ENCODE measurements around the gene IGFBP7.

Gene IGFBP7, protein sequence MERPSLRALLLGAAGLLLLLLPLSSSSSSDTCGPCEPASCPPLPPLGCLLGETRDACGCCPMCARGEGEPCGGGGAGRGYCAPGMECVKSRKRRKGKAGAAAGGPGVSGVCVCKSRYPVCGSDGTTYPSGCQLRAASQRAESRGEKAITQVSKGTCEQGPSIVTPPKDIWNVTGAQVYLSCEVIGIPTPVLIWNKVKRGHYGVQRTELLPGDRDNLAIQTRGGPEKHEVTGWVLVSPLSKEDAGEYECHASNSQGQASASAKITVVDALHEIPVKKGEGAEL

DNA sequence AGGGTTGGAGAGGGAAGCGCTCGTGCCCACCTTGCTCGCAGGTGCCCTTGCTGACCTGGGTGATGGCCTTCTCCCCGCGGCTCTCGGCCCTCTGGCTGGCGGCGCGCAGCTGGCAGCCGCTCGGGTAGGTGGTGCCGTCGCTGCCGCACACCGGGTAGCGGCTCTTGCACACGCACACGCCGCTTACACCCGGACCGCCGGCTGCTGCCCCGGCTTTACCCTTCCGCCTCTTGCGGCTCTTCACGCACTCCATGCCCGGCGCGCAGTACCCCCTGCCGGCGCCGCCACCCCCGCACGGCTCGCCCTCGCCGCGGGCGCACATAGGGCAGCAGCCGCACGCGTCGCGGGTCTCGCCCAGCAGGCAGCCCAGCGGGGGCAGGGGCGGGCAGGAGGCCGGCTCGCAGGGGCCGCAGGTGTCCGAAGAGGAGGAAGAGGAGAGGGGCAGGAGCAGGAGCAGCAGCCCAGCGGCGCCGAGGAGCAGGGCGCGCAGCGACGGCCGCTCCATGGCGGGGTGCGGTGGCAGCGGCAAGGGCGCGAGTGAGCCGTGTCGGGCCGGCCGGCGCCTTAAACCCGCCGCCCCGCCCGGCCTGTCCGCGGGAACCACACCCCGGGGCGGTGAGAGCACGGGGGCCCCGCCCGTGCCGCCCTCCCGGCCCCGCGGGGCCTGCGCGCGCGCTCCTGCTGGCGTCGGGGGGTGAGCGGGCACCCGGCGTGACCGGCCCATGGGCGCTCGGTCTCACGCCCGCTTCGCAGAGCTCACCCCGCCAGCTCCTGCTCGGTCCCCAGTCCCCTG lies at the start of gene IGFBP7:
IGFBP7 (minus strand) TSS at position 539 of the 793 bp plus-strand sequence; CDS start at position 505, 34 bp downstream.
- peak in 2 of 3 experiments; percentile 63 to 64 for DNase-seq

DNA sequence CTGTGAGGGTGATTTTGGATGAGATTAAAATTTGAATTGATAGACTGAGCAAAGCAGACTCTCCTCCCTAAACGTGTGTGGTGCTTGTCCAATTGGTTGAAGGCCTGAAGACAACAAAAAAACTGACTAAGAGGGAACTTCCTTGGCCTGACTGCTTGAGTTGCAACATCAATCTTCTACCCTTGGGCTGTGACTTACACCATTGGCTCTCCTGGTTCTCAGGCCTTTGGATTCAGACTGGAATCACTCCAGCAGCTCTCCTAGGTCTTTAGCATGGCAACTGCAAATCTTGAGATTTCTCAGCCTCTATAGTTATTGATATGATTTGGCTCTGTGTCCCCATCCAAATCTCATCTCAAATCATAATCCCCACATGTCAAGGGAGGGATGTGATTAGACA lies 49.7 kb upstream of the IGFBP7 start:
- no peak for DNase-seq

DNA sequence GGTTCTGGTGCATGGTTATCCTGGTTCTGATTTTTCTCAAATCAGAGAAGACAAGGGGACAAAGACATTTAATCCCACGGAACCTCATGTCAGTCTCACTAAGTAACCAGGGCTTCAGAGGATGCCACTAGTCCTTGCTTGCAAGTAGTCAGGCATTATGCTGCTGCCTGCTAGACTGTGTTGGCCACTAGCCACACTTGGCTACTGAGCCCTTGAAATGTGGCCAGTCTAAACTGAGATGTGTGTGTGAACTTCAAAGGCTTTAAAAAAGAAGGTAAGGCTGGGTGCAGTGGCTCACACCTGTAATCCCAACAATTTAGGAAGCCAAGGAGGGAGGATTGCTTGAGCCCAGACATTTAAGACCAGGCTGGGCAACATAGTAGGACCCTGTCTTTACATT lies 48.6 kb upstream of the IGFBP7 start:
- no peak for DNase-seq

DNA sequence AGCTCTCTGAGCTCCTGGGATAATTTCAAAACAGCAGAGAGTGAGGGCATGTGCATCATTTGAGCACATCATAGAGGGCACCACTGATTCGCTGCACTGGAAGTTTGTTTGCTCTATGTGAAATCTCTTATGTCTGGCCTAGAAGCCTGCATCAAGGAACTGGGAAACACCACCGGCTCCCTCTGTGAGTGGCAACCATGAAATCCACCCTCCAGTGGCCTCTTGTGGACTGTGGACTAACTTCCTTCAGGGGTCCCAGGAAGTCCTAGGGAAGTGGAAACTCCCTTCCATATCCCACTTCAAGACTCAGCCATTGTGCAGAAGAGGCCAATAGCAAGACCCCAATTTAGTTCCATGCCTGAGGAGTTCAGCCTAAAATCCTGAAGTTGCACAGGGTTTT lies 48.0 kb upstream of the IGFBP7 start:
- no peak for DNase-seq

- no peak for DNase-seq
Observed at GRCh38 chr4:57157596-57158137, 47.5 kb upstream of the IGFBP7 start.

DNA sequence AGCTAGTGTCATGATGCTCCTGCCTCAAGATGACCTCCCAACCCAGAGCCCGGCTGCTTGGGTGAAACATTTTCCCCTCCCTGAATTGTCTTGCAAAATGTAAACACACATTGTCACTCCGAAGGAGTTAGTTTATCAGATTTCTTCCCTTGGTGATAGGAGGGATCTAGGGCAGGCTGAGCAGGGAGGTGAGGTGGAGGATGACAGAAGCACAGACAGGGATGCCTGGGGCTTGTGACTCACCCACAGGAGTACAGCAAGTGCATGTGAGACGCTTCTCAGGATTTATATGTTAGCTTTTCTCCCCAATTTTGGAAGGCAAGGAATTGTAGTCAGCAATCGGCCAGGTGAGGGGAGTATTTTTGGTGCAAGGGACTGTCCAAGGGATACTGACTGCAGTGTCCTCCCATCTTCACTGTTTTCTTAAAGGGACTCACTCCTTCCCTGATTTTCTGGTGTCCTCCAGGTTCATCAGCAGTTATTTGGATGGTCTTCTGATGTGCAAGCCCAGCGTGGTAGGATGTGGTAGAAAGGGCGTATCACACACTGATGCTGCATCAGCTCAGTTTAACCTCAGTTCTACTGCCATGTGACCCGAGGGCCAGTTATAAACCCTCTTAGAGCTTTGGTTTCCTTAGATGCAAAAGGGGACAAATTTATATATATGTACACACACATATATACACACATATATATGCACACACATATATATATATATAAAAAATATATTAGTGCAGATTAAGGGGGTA lies 46.2 kb upstream of the IGFBP7 start:
- DNase-seq = no peak

- no peak for DNase-seq
Observed at GRCh38 chr4:57154926-57155325, 44.7 kb upstream of the IGFBP7 start.

- DNase-seq = no peak
Observed at GRCh38 chr4:57154191-57154590, 44.0 kb upstream of the IGFBP7 start.

- no peak for DNase-seq
Observed at GRCh38 chr4:57153207-57153606, 43.0 kb upstream of the IGFBP7 start.

DNA sequence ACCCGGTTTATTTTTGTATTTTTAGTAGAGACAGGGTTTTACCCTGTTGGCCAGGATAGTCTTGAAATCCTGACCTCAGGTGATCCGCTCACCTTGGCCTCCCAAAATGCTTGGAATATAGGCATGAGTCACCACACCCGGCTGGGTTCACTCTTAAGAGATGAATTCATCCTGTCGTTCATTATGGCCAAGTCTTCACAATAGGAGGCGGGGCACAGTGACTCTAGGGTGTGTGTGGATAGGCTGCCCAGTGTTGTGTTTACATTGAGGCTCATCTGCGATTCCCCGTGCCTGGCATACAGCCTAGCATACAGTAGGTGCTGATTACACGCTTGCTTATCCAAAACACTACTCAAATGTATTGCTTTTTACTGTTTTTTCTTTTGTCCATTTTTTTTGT lies 41.3 kb upstream of the IGFBP7 start:
- no peak for DNase-seq

DNA sequence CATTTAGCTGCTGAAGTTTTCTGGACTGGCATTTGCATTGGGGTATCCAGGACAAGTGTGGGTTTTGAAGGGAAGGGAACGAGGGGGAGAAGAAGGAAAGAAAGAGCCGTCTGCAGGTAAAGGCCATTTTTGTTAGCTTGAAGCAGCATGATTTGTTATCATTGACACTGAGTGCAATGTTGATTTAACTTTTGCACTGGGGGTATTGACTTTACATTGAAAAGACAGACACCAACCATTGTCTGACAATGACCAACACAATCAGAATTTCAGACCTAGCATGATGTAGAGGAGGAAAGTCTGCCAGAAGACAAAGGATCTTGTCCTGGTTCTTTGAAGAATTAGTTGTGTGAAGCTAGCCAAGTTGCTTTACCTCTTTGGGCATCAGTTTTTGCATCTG lies 39.6 kb upstream of the IGFBP7 start:
- no peak for DNase-seq

DNA sequence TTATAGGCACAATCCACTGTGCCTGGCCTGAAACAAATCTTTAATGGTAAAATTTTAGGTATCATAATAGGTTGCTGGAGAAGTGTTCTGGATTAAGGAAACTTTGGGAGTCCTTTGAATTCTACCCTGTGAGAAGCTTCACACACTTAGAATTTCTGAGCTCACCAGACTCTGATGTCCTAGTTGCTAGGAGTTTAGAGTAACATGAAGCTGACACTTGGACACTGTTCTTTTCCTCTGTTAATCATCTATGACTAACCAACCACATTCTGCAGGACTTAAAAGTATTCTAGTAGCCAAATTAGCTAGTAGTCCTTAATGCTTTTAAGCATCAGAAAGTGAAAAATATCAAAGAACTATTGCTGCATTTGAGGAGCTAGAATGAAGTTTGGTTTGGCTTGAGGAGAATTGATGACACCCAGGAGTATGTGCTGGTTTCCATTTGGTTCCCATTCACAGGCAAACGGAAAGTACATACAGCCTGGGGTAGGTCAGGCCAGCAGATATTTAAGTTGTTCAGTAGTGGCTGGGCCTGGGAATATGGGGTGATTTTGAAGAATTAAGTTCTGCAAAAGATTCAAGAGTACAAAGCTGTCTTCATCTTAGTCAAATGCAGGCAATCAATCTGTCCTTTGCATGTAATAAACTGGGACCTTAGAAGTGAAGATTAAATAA lies 38.8 kb upstream of the IGFBP7 start:
- no peak for DNase-seq

DNA sequence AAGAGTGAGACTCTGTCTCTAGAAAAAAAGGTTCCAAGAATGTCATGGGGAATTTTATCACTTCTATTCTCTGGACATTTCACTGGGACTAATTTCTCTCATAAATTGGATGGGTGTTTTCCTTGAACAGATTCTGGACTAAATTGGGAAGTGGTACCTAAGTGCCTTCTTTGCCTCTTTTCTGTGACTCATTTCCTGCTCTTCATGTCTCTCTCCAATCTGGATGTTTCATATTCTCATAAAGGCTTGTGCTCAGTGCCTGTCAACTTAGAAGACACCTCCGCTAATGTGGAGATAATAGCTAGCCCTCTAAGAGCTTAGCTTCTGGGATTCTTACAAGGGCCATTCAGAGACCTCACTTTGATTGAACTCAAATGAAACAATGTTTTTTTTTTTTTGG lies 38.0 kb upstream of the IGFBP7 start:
- DNase-seq = no peak

DNA sequence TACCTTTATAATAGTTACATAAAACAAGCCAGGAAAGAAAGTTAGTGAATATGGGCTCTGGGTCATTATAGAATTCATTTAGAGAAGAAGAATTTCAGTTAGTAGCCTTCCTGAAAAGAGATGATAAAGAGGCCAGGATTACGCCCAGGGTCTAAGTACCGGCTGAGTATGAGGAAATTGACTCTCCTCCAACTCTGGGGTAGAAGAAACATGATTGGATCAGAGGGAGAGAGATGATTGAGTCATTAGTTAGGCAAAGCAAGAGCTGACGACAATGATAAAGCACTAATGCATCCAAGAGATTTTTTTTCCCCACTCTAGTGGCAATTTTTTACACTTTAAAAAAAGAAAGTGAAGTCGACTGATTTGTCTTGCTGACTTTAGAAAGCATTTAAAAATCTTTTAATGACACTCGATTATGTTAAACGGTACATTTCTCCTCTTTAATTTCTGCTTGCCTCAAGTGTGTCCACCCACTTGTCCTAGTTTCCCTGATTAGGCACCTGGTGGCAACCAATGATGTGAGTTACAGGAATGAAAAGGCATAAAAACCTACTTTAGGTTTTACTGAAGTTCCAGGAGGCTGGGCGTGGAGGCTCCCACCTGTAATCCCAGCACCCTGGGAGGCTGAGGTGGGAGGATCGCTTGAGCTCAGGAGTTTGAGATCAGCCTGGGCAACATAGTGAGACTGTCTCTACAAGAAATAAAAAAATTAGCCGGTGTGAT lies 37.3 kb upstream of the IGFBP7 start:
- DNase-seq = peak in 1 of 3 experiments; percentile 20

DNA sequence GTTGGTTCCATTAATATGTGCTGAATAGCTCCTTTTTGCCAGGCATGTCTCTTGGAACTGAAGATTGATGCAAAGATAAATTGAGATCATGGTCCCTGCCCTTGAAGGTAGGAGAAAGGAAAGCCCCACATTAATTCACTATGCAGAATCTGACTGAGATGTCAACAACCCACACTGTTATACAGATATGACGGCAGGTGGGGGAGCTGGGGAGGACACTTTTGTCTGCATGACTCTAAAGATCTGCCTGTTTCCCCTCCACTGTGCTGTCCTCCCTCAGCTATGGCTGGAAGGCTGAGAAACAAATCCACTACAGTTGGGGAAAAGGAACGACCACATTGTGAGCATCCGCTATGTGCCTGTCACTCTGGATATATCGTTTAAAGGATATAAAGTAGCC lies 36.3 kb upstream of the IGFBP7 start:
- DNase-seq = no peak

DNA sequence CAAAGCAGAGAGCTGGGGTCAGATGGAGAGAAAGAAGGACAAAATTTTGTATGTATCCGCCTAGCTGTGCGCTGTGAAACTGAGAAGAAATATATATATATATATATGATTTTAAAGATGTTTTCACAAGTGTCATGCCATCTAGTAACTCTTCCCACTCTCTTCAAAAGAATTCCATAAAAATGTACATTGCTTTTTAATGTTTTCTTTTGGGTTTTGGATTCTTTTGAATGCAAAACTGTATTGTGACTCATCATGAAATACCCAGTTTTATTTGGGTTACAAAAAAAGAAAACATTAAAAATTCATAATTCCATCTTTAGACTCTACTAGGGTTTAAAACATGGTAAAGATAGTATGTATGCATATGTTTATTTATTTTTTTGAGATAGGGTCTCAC lies 34.3 kb upstream of the IGFBP7 start:
- DNase-seq = no peak

- no peak for DNase-seq
Observed at GRCh38 chr4:57139783-57140182, 29.6 kb upstream of the IGFBP7 start.

- DNase-seq = no peak
Observed at GRCh38 chr4:57137261-57137660, 27.1 kb upstream of the IGFBP7 start.

DNA sequence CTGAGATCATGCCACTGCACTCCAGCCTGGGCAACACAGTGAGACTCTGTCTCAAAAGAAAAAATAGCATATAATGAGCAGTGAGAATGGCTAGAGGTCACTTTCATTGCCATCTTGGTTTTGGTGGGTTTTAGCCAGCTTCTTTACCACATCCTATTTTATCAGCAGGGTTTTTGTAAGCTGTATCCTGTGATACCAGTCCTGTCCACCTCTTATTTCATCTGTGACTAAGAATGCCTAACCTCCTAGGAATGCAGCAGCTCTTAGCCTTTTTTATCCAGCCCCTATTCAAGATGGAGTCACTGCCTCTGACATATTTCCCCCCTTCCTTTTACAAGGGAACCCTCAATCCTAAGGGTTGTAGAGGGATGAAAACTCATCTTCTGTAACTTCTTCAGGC lies 26.1 kb upstream of the IGFBP7 start:
- DNase-seq = no peak

DNA sequence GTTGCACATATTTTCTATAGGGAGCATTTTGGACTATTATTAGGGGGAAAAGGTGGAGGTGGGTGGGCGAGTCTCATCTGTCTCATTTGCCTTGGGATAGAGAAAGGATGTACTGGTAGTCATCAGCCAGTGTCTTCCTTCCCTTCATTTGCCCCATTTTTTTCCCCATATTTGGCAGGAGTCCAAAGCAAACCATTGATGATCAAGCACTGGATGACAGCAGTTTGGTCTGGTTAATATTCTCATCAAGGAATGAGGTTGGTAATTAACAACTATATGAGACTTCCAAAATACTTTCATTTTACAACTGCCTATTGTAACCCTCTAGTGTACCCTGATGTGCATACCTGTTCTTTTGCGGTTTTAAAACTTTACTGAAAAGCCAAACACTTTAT lies 22.6 kb upstream of the IGFBP7 start:
- DNase-seq = peak in 1 of 3 experiments; percentile 59

GRCh38 chr4:57131849-57132742 lies 21.9 kb upstream of the IGFBP7 start:
- DNase-seq = peak in 2 of 3 experiments; percentile 51 to 85

Data from NCI-H1417 (cell line).